HepG2 (cell line): Measurements from ENCODE around the gene SKP1. TPM values are rescaled to one million over a fixed set of nuclear protein-coding genes. Genes with fewer than 3 reads are reported as not detected.

Experiments
- MLXIP ChIP-seq: sonication (generic); formaldehyde crosslinking; IDR thresholded peaks from 2 replicates; pipeline ENCODE4 v1.9.0; 2021; ENCODE audit warnings: missing genetic modification reagents, borderline replicate concordance
- ZBTB26 ChIP-seq: IDR thresholded peaks from 2 replicates; pipeline ENCODE4 v1.6.1; 2016; ENCODE audit warnings: missing compliant biosample characterization, missing genetic modification reagents, borderline replicate concordance
- ZBTB8A ChIP-seq: sonication (generic); formaldehyde crosslinking; IDR thresholded peaks from 2 replicates; pipeline ENCODE4 v1.4.0; 2020; ENCODE audit warnings: mild to moderate bottlenecking, low read depth, missing genetic modification reagents, borderline replicate concordance
- ZNF142 ChIP-seq: sonication (generic); formaldehyde crosslinking; IDR thresholded peaks from 2 replicates; pipeline ENCODE4 v1.4.0; 2020; ENCODE audit warnings: missing genetic modification reagents
- ZNF891 ChIP-seq: sonication (generic); formaldehyde crosslinking; IDR thresholded peaks from 2 replicates; pipeline ENCODE4 v1.5.0; 2020; ENCODE audit warnings: mild to moderate bottlenecking, missing genetic modification reagents
- ZUFSP ChIP-seq: sonication (generic); formaldehyde crosslinking; IDR thresholded peaks from 2 replicates; pipeline ENCODE4 v1.9.0; 2021; ENCODE audit warnings: missing genetic modification reagents, mild to moderate bottlenecking, borderline replicate concordance
- polyA plus RNA-seq, 8 experiments: library from polyadenylated mRNA; depleted of rRNA in 3 of 8; stranded (reverse) in 7 of 8; unstranded in 1 of 8; fragments of >200 nt; fragmentation: Illumina TruSeq in 4 of 8; extraction: Trizol in 4 of 8; gene quantifications; 2 replicates each; pipeline versions ENCODE4 v1.2.1 to v1.2.3, GENCODE V29; 2011 to 2016; ENCODE audit warnings: low read depth in 4 of 8, missing spikeins in 1 of 8, mixed read lengths in 1 of 8; ENCODE audit not compliant: insufficient read depth in 1 of 8
- total RNA-seq, 5 experiments: library from RNA; depleted of rRNA; stranded (reverse); fragments of >200 nt; fragmentation: Illumina TruSeq; extraction: Trizol; gene quantifications; 2 replicates each; pipeline ENCODE4 v1.2.3, GENCODE V29; 2016; ENCODE audit warnings: low read depth in 1 of 5
- TF ChIP-seq, protein P1 (sequence below): sonication (generic); formaldehyde crosslinking; IDR thresholded peaks from 2 replicates; pipeline ENCODE4 v1.4.0; 2020; ENCODE audit warnings: mild to moderate bottlenecking, missing genetic modification reagents
- TF ChIP-seq, protein P2 (sequence below): sonication (generic); formaldehyde crosslinking; IDR thresholded peaks from 2 replicates; pipeline ENCODE4 v1.4.0; 2020; ENCODE audit warnings: missing genetic modification reagents, borderline replicate concordance
- TF ChIP-seq, protein P3 (sequence below): sonication (generic); formaldehyde crosslinking; IDR thresholded peaks from 2 replicates; pipeline ENCODE4 v1.8.1; 2023; ENCODE audit warnings: mild to moderate bottlenecking, missing genetic modification reagents

The SKP1 gene
- total and polyA plus RNA-seq, 2 of the 13 experiments (the other 11 are each of a cell fraction or from before 2014, with no cell fraction given) = 134 to 340 TPM

DNA sequence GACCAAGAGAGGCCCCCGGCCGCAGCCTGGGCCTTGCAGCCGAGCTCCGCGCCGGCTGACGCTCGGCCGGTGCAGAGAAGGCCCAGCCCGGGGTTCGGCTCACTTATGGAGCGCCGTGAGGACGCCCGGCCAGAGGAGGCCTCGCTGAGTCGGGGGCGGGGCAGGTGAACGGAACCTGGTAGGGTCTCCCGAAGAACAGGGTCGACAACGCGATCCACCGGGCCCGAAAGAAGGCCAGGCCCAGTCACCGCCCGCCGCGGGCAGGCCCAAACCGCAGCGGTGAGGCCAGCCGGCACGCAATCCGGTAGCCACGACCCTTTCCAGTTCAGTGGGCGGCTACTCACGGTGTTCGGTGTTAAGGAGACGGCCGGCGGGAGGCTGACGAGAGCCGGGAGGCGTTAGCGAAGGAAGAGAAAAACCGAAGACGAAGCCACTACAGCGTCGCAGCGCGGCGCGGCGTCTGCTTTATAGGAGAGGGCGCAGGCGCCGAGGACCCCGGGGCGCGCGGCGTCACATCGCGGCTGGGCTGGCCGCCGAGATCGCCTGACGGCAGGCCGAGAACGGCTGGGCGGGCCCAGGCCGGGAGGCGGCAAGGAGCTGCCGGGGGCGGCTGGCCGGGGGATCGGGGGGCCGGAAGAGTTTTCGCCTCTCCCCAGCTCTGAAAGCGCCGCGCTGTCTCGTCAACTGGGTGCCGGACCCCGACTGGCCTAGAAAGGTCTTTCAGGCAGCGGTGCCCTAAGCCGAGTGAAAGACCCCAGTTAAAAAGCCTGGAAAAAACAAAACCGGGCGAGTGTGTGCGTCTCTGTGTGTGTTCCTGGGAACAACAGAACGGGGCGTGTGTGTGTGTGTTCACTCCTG, at the start of gene SKP1 (continued):
- peak; percentile 79 for TF ChIP-seq ZBTB26 (CRISPR knock-in tag)
- TF ChIP-seq, protein P1, sequence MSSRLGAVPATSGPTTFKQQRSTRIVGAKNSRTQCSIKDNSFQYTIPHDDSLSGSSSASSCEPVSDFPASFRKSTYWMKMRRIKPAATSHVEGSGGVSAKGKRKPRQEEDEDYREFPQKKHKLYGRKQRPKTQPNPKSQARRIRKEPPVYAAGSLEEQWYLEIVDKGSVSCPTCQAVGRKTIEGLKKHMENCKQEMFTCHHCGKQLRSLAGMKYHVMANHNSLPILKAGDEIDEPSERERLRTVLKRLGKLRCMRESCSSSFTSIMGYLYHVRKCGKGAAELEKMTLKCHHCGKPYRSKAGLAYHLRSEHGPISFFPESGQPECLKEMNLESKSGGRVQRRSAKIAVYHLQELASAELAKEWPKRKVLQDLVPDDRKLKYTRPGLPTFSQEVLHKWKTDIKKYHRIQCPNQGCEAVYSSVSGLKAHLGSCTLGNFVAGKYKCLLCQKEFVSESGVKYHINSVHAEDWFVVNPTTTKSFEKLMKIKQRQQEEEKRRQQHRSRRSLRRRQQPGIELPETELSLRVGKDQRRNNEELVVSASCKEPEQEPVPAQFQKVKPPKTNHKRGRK (CRISPR knock-in tag) = no peak
- TF ChIP-seq, protein P2, sequence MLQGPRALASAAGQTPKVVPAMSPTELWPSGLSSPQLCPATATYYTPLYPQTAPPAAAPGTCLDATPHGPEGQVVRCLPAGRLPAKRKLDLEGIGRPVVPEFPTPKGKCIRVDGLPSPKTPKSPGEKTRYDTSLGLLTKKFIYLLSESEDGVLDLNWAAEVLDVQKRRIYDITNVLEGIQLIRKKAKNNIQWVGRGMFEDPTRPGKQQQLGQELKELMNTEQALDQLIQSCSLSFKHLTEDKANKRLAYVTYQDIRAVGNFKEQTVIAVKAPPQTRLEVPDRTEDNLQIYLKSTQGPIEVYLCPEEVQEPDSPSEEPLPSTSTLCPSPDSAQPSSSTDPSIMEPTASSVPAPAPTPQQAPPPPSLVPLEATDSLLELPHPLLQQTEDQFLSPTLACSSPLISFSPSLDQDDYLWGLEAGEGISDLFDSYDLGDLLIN (CRISPR knock-in tag) = no peak
- no peak for TF ChIP-seq ZNF891
- peak; percentile 70; the same call in 1 of the 2 replicates for TF ChIP-seq MLXIP (CRISPR knock-in tag)
- TF ChIP-seq, protein P3, sequence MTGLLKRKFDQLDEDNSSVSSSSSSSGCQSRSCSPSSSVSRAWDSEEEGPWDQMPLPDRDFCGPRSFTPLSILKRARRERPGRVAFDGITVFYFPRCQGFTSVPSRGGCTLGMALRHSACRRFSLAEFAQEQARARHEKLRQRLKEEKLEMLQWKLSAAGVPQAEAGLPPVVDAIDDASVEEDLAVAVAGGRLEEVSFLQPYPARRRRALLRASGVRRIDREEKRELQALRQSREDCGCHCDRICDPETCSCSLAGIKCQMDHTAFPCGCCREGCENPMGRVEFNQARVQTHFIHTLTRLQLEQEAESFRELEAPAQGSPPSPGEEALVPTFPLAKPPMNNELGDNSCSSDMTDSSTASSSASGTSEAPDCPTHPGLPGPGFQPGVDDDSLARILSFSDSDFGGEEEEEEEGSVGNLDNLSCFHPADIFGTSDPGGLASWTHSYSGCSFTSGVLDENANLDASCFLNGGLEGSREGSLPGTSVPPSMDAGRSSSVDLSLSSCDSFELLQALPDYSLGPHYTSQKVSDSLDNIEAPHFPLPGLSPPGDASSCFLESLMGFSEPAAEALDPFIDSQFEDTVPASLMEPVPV (CRISPR knock-in tag) = peak; percentile 96
- no peak for TF ChIP-seq ZUFSP (CRISPR knock-in tag)
- TF ChIP-seq ZNF142 (CRISPR knock-in tag) = peak; percentile 91
- no peak; the same call in 1 of the 2 replicates for TF ChIP-seq ZBTB8A (CRISPR knock-in tag)
